Endodermal cell (in vitro differentiated cells): ENCODE results near the gene KCNJ1. TPM values are rescaled to one million over a fixed set of nuclear protein-coding genes. Genes with fewer than 3 reads are reported as not detected.

Experiments used
- DNase-seq: peaks from one replicate; pipeline ENCODE4 v3.0.0-alpha.2; 2017
- H3K27ac ChIP-seq: 2 replicates; pipeline ENCODE4 v1.5.1; 2013; ENCODE audit warnings: mild to moderate bottlenecking, low read depth, low read length, moderate library complexity
- H3K27me3 ChIP-seq: 2 replicates; pipeline ENCODE4 v1.6.1; 2013; ENCODE audit warnings: mild to moderate bottlenecking, low read length, moderate library complexity; ENCODE audit not compliant: insufficient read depth, control insufficient read depth, poor library complexity, severe bottlenecking
- H3K36me3 ChIP-seq: 2 replicates; pipeline ENCODE4 v1.7.0; 2013; ENCODE audit warnings: mild to moderate bottlenecking, low read length, moderate library complexity; ENCODE audit not compliant: control insufficient read depth, insufficient read depth
- H3K4me1 ChIP-seq: one replicate; pipeline ENCODE4 v1.7.0; 2013; ENCODE audit warnings: low read length; ENCODE audit not compliant: control insufficient read depth, insufficient read depth
- H3K4me3 ChIP-seq: 2 replicates; pipeline ENCODE4 v1.5.1; 2013; ENCODE audit warnings: mild to moderate bottlenecking, low read length, moderate library complexity
- H3K9ac ChIP-seq: 2 replicates; pipeline ENCODE4 v1.6.1; 2013; ENCODE audit warnings: mild to moderate bottlenecking, low read length, moderate library complexity; ENCODE audit not compliant: poor library complexity, severe bottlenecking; ENCODE audit errors: extremely low read depth
- H3K9me3 ChIP-seq: 2 replicates; pipeline ENCODE4 v1.6.1; 2013; ENCODE audit warnings: mild to moderate bottlenecking, low read length, moderate library complexity; ENCODE audit not compliant: control insufficient read depth
- H3K27ac Mint-ChIP-seq: 2 replicates; pipeline ENCODE4 v1.8.0; 2020; ENCODE audit warnings: mixed read lengths
- H3K27me3 Mint-ChIP-seq: 2 replicates; pipeline ENCODE4 v1.8.0; 2021; ENCODE audit warnings: mild to moderate bottlenecking, mixed read lengths; ENCODE audit not compliant: insufficient read depth
- H3K36me3 Mint-ChIP-seq: 2 replicates; pipeline ENCODE4 v1.8.0; 2020; ENCODE audit warnings: low read depth, mixed read lengths
- H3K4me1 Mint-ChIP-seq: 2 replicates; pipeline ENCODE4 v1.8.0; 2020; ENCODE audit warnings: mixed read lengths
- H3K4me3 Mint-ChIP-seq: 2 replicates; pipeline ENCODE4 v1.8.0; 2020; ENCODE audit warnings: mild to moderate bottlenecking, moderate library complexity, mixed read lengths
- H3K9me3 Mint-ChIP-seq: 2 replicates; pipeline ENCODE4 v1.8.0; 2020; ENCODE audit warnings: mild to moderate bottlenecking, mixed read lengths
- CTCF ChIP-seq: fragments of 200-600 bp; sonication (generic); conservative IDR thresholded peaks from 2 replicates; pipeline ENCODE4 v1.5.0; 2021; ENCODE audit warnings: antibody characterized with exemption, mild to moderate bottlenecking
- WGBS, 2 experiments: methylation state at CpG; one replicate each; pipeline versions ENCODE4 v1.1.5 to v1.1.7; 2013; ENCODE audit warnings: missing lambda C conversion rate in 2 of 2, mixed read lengths in 1 of 2; ENCODE audit not compliant: insufficient coverage in 1 of 2, insufficient read length in 1 of 2; 5-methylcytosine and 5-hydroxymethylcytosine counted together
- total RNA-seq, 2 donors: library from RNA; stranded (reverse); fragmentation: NEBNext Ultra II Directional in 1 of 2; extraction: Animal tissue kit (Norgen Biotek cat#: 25700) in 1 of 2; gene quantifications; 2 replicates in 1 of 2; 3 replicates in 1 of 2; pipeline ENCODE4 v1.2.1, GENCODE V29; 2021

The KCNJ1 gene
- total RNA-seq, 2 donors from 2014 or later: not detected

- H3K27ac ChIP-seq: no peak overlapping the region
- H3K36me3 ChIP-seq: no peaks in the 10 kb centered on the region
- no peak for TF ChIP-seq CTCF
- Mint-ChIP-seq H3K27ac (no peak overlapping the region), H3K4me1 (peaks cover 13% of the 10 kb centered on the region), H3K27me3 (peaks cover 7% of the 10 kb centered on the region), H3K9me3 (no peaks in the 10 kb centered on the region), H3K4me3 (no peak overlapping the region), H3K36me3 (no peaks in the 10 kb centered on the region)
- 90 to 96% methylated on average over 5 to 15 of the region's 17 CpGs for WGBS, 2 experiments
- DNase-seq: no peak
- H3K9me3 ChIP-seq: no peaks in the 10 kb centered on the region
- H3K27me3 ChIP-seq: peaks cover 2% of the 10 kb centered on the region
- H3K4me1 ChIP-seq: no peaks in the 10 kb centered on the region
- no peak overlapping the region for H3K9ac ChIP-seq
- H3K4me3 ChIP-seq: no peak overlapping the region
These were observed 77.5 kb downstream of the KCNJ1 start for GRCh38 chr11:128789497-128790150.

Other genes with a start within 250 kb of the KCNJ1 start
- gene FLI1, start 173.2 kb downstream of the KCNJ1 start, total RNA-seq: under 1 TPM in 1 of 2 donors, not detected in 1; 0.20 TPM
- gene KCNJ5, start 24.1 kb upstream of the KCNJ1 start, total RNA-seq: 1 to 10 TPM in 1 of 2 donors, under 1 TPM in 1; 0.60 to 1.1 TPM
- not detected for gene TP53AIP1, start 75.6 kb upstream of the KCNJ1 start, total RNA-seq